Thoracic aorta (tissue), 2 donors: ENCODE measurements around the gene PLCXD1. TPM values are rescaled to one million over a fixed set of nuclear protein-coding genes. Genes with fewer than 3 reads are reported as not detected.

Source experiments
- ATAC-seq: fragments of 150-250 bp; one replicate; pipeline ENCODE4 v1.8.0; 2017; ENCODE audit warnings: low read depth; ENCODE audit not compliant: insufficient number of reproducible peaks, low FRiP score
- DNase-seq: peaks from one replicate; pipeline ENCODE4 v3.0.0-alpha.2; 2020; ENCODE audit warnings: low spot score
- H3K27ac ChIP-seq, 2 donors: fragments of 200-600 bp; sonication (generic); 1 replicate in 1 of 2; 2 replicates in 1 of 2; pipeline ENCODE4 v1.5.1; 2016; ENCODE audit warnings: mild to moderate bottlenecking in 2 of 2, moderate library complexity in 2 of 2
- H3K27me3 ChIP-seq: fragments of 200-600 bp; sonication (generic); replicated peaks from 2 replicates; pipeline ENCODE4 v1.6.0; 2016; ENCODE audit warnings: mild to moderate bottlenecking; ENCODE audit not compliant: insufficient read depth
- H3K36me3 ChIP-seq: fragments of 200-600 bp; sonication (generic); one replicate; pipeline ENCODE4 v1.5.1; 2016
- H3K4me1 ChIP-seq, 2 donors: fragments of 200-600 bp; sonication (generic); 1 replicate in 1 of 2; 2 replicates in 1 of 2; pipeline versions ENCODE4 v1.5.1 to v1.6.0; 2016; ENCODE audit warnings: low read depth in 2 of 2, mild to moderate bottlenecking in 1 of 2; ENCODE audit not compliant: control insufficient read depth in 1 of 2
- H3K4me3 ChIP-seq: fragments of 200-600 bp; sonication (generic); 2 replicates; pipeline ENCODE4 v1.5.1; 2016; ENCODE audit warnings: mild to moderate bottlenecking
- H3K9me3 ChIP-seq: fragments of 200-600 bp; sonication (generic); 2 replicates; pipeline ENCODE4 v1.5.1; 2016
- CTCF ChIP-seq: fragments of 200-600 bp; sonication (generic); IDR thresholded peaks from one replicate; pipeline ENCODE4 v1.5.1; 2019; ENCODE audit warnings: antibody characterized with exemption
- total RNA-seq, 2 donors: library from RNA; depleted of rRNA; stranded (reverse); fragments of >200 nt; gene quantifications; one replicate each; pipeline versions ENCODE4 v1.1.0 to v1.2.3, GENCODE V29; 2016

Gene PLCXD1
- total RNA-seq, 2 donors from 2014 or later, result 14.5 to 29.0 TPM

- Histone ChIP-seq H3K36me3 (no peaks in the 10 kb centered on the region), H3K4me1 (peaks cover 4 to 11% of the 10 kb centered on the region in 2 donors), H3K27me3 (no peaks in the 10 kb centered on the region), H3K4me3 (no peak overlapping the region), H3K9me3 (no peaks in the 10 kb centered on the region), H3K27ac (no peak overlapping the region)
- ATAC-seq (no peak), DNase-seq (no peak)
- no peak for TF ChIP-seq CTCF
Observed at GRCh38 chrX:330726-331150, 49.6 kb downstream of the PLCXD1 start.

- peak overlapping the region; percentile 41 for H3K4me3 ChIP-seq
- DNase-seq, result no peak
- TF ChIP-seq CTCF, result no peak
Observed at GRCh38 chrX:331151-331824, 50.1 kb downstream of the PLCXD1 start.

GRCh38 chrX:331825-332495 lies 50.8 kb downstream of the PLCXD1 start:
- DNase-seq (no peak), ATAC-seq (no peak)
- H3K36me3 ChIP-seq, result no peaks in the 10 kb centered on the region
- no peak for TF ChIP-seq CTCF
- H3K9me3 ChIP-seq, result no peaks in the 10 kb centered on the region
- peaks cover 4 to 11% of the 10 kb centered on the region in 2 donors for H3K4me1 ChIP-seq
- H3K27ac ChIP-seq, result no peak overlapping the region
- no peaks in the 10 kb centered on the region for H3K27me3 ChIP-seq
- H3K4me3 ChIP-seq, result peak overlapping the region; percentile 41

More at GRCh38 chrX:331151-331824, 50.1 kb downstream of the PLCXD1 start:
- H3K27ac ChIP-seq, result no peak overlapping the region
- no peaks in the 10 kb centered on the region for H3K36me3 ChIP-seq
- H3K27me3 ChIP-seq, result no peaks in the 10 kb centered on the region
- H3K9me3 ChIP-seq, result no peaks in the 10 kb centered on the region
- no peak for ATAC-seq
- peaks cover 4 to 11% of the 10 kb centered on the region in 2 donors for H3K4me1 ChIP-seq

- Histone ChIP-seq H3K9me3 (no peaks in the 10 kb centered on the region), H3K4me3 (no peak overlapping the region), H3K36me3 (no peaks in the 10 kb centered on the region), H3K27me3 (no peaks in the 10 kb centered on the region), H3K4me1 (peaks cover 4 to 11% of the 10 kb centered on the region in 2 donors), H3K27ac (no peak overlapping the region)
- no peak for DNase-seq
- no peak for ATAC-seq
- TF ChIP-seq CTCF, result no peak
Observed at GRCh38 chrX:332496-332860, 51.3 kb downstream of the PLCXD1 start.

GRCh38 chrX:332916-333610 lies 51.9 kb downstream of the PLCXD1 start:
- Histone ChIP-seq H3K4me3 (no peak overlapping the region), H3K27ac (no peak overlapping the region), H3K9me3 (no peaks in the 10 kb centered on the region), H3K4me1 (peaks cover 4 to 11% of the 10 kb centered on the region in 2 donors), H3K27me3 (no peaks in the 10 kb centered on the region), H3K36me3 (no peaks in the 10 kb centered on the region)
- ATAC-seq, result no peak
- no peak for DNase-seq
- TF ChIP-seq CTCF, result no peak
